HG03442 (cell line): ENCODE measurements around the gene MKRN2.
"Not testable (repeated sequence)": the region's sequence is repeated elsewhere in the genome, so short reads cannot be mapped to it uniquely, and the experiment has no call there.

Experiments
- ATAC-seq: cut with Tn5 transposase; IDR thresholded peaks from one replicate; pipeline ENCODE4 v1.9.1; 2021; ENCODE audit warnings: mild to moderate bottlenecking, moderate library complexity; ENCODE audit not compliant: unreplicated experiment

MKRN2 gene

DNA sequence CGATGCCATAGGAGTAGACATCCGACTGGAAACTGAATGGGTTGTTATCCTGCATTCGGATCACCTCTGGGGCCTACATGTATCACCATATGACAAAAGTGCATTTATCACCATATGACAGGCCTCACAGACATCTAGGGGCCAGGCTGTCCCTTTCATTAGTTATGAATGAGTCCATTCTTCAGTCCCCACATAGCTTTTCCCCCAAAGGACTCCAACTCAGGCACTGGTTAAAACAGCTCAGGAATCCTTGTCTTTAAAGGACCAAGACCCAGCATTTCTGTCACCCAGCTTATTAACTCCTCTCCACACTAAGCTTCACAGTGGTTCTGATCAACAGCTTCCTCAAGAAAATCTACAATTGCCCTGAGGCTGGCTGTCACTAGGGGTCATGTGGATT, 28.3 kb downstream of the MKRN2 start:
- no peak for ATAC-seq

DNA sequence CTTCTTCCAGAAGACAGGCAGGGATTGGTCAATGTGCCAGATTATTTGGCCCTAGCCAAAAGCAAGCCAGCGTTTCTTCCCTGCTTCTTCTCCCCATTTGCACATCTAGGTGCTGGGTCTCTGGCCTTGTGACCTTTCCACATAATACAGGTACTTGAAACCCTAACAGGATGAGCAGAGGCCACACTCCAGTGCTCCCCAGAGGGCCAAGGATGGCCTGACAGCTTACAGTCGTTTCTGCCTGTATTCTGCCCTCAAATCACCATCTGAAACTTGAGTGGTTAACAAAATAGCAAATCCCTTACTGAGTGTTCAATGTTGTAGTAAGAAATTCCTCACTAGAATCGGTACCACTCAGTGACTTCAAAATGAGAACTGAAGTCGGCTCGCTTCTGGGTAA, 29.1 kb downstream of the MKRN2 start:
- peak; percentile 69 for ATAC-seq

DNA sequence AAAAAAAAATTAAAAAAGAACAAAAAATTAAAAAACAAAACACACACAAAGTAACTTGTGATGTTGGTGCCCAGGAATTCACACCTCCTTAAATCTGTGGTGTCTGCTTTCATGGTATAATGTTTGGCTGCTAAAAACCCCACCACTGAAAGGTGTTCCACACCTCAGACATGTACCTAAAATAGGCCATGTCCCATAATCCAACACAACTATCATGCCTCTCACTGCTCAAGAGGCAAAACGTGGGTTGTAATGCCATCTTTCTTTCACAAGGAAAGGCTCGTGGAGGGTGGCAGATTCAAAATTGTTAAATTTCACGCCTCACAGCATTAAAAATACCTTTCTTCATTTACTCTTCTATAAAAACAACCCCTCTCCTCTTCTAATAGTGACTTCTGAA, 29.5 kb downstream of the MKRN2 start:
- ATAC-seq, result no peak

DNA sequence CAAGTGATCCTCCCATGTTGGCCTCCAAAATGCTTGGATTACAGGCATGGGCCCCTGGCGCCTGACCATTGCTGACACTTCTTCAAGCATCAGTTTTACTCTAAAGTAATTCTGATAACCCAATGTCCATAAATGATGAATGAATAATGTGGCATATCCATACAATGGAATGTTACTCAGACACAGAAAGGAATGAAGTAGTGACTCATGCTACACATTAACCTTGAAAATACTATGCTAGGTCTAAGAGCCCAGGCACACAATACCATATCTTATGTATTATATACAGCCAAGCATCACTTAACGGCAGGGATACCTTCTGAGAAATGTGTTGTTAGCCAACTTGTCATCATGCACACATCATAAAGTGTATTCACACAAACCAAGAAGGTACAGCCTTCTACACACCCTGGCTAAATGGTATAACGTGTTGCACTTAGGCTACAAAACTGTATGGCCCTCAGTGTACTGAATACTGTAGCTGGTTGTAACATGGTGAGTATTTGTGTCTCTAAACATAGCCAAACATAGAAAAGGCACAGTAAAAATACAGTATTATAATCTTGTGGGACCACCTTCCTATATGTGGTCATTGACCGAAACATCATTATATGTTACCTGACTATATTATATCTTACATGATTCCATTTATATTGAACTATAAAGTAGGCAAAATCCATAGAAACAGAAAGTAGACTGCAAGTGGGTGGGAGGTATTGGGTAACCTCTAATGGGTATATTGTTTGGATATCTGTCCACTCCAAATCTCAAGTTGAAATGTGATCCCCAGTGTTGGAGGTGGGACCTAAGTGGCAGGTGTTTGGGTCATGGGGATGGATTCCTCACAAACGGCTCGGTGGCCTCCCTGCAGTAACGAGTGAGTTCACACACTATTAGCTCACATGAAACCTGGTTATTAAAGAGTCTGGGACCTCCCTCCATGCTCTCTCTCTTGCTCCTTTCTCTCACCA, 31.4 kb downstream of the MKRN2 start:
- no peak for ATAC-seq

DNA sequence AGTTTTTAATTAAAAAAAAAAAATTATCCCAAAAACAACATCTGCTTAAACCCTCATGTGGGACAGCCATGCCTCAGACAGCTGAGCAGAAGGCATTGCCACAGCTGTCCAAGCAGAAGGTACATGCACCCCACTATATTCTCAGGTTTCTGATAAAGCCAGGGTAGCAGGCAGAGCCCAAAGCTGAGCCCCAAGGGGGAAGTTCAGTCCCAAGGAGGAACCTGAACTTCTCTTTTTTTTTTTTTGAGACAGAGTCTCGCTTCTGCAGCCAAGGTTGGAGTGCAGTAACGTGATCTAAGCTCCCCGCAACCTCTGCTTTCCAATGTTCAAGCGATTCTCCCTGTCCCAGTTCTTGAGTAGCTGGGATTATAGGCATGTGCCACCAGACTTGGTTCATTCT, 33.2 kb downstream of the MKRN2 start:
- no peak for ATAC-seq

DNA sequence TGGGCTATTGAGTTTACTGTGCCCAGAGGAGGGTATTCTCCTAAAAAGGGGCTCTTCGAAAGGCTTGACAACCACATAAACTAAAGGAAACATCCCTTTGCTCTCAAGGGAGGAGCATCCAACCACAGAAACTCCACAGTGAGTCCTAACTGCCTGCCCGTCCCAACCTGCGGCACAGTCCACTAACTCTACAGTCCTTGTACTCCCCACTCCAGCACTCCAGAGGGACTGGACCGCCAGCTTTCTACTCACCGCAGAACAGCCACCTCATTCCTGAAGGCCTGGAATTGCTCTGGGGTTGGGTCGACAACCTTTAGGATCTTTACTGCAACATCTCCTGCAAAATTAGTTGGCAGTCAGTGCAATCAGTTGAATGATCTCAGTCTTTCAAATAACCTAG, 34.6 kb downstream of the MKRN2 start:
- no peak for ATAC-seq

DNA sequence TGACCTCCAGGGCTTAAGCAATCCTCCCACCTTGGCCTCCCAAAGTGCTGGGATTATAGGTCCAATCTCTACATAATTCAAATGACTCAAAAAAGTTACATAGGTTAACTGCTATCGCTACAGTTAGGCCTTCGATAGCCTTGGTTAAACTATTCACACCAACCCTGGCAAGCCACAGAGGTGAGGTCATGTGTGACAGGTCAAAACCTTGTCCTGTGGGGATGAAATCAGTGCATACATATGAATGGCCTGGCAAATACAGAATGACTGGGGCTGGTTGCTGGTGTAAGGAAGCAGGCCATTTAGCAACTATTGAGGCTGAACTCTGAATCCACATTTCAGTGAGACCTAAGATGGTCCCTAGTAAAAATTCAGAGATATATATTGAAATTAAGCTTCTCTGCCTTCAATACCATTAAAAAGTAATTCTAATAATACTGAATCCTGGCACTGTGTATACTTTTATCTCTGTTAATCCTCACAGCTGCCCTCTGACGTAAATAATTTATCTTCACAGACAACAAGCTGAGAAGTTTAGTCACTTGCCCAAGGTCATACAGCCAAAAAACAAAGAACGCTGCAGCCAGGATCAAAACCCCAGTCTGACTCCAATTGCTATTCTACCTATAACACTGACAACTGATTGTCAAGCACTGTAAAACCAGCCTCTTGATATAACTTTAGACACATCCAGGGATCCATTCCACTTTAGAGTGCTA, 35.3 kb downstream of the MKRN2 start:
- no peak for ATAC-seq

DNA sequence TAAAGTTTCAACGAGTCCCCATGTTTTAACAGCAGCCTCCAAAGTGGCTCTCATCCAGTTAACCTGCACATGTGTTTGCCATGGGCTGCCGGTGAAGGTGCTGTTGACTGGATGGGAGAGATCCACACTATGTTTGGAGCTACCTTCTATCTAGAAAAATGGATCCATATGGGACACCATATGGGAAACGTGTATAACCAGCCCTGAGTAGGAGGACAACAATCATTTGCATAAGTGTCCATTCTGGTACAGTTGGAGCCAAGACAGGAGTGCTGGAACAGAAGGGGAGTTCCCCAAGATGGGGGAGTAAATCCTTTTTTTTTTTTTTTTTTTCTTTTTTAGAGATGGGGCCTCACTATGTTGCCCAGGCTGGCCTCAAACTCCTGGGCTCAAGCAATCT, 36.6 kb downstream of the MKRN2 start:
- ATAC-seq, result no peak

DNA sequence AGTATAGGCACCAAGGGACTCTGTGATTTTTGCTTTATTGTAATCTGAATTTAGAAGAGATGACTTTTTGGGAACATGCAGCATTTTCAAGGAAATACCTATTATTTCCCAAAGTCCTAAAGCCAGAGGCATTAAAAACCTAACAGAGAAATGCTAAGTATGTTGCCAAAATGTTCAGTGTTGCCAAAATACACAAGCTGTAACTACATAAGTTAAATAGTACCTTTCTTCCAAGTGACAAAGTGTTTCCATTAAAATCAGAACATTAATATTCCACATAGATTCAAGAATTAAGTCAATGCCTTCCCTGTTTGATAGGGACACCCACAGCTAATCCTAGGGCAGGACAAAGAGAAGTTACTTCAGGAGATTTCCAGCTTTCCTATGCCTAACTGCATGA, 42.0 kb downstream of the MKRN2 start:
- ATAC-seq, result no peak

DNA sequence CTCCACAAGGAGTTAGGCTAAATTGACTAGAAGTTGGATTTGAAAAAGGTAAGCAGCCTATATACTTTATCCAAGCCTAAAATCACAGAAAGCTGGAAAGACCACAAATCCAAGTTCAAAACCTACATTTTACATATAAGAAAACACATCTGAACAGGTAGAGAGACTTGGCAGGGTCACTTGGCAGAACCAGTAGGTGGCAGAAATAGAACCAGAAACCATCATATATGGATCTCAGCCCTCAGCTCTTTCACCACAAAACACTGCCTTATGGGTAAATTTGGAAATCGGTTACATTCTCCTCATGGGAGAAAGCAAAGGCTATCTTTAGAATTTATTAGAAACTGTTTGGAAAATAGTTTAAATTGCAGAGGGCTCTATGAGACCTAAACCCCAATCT, 44.2 kb downstream of the MKRN2 start:
- ATAC-seq, result no peak

DNA sequence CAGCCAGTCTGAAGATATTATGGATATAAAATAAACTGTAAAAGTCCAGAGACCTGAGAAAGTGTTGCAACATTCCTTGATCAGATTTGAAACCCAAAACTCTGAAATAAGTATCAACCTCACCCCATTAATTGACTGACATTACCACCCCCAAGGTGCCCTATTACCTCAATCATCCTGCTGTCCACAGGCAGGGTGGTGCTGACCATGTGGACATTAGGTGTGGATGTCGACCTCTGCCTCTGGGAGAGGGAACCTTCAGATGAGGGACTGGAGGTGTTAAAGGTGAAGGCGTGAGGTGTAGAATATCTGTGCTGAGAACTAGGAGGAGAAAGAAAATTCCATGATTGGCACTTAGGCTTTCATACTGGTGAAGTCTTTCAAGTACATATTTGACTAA, 47.1 kb downstream of the MKRN2 start:
- ATAC-seq, result no peak

DNA sequence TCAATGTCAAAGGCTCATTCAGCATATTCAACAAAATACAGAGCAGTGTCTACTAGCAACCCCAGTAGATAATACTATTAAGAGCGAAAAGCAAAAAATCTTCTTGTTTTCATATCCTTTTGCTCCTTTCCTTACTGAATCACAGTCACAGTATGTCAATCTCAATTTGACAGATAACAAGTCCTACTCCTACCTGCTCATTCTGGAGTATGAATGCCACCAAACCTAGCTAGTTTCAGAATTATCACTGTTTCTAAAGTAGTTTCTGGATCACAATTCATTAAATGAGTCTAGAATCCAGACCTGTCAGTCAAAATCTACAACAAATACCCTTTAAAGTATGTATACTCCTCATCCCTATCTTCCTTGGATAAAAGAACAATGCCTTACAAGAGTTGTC, 51.5 kb downstream of the MKRN2 start:
- ATAC-seq, result no peak

DNA sequence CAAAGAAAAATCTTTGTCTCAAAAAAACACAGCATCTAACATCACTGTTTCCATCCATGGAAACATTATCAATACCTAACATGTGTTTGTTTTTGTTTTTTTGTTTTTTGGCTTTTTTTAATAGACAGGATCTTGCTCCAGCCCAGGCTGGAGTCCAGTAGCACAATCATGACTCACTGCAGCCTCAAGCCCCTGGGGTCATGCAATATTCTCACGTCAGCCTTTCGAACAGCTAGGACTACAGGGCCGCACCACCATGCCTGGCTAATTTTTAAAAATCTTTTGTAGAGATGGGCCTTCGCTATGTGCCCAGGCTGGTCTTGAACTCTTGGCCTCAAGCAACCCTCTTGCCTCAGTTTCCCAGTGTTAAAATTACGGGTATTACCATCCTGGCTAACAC, 54.2 kb downstream of the MKRN2 start:
- ATAC-seq, result no peak

DNA sequence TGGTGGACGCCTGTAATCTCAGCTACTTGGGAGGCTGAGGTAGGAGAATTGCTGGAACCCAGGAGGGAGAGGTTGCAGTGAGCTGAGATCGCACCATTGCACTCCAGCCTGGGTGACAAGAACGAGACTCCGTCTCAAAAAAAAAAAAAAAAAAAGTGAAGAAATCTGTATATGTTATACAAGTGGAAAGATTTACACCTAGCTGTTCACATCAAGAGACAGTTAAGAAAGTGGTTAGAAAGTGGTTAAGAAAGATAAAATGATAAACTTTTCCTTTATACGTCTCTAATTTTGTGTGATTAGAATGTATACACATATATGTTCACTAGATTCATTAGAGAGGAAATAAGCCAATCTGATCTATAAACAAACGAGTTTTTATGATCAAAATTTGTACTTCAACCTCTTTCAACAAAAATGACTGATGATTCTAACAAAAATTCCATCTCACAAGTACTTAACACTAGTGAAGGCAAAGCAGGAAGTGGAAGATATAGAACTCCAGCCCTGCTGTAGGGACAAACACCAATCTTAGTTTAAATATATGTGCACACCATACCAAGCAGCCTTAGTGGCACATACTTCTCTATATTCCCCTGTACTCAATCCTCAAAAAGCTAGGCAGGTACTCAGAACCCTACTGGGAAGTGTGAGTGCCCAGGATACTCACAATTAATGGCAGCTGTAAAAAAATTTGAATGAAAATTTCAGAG, 55.8 kb downstream of the MKRN2 start:
- ATAC-seq, result no peak

DNA sequence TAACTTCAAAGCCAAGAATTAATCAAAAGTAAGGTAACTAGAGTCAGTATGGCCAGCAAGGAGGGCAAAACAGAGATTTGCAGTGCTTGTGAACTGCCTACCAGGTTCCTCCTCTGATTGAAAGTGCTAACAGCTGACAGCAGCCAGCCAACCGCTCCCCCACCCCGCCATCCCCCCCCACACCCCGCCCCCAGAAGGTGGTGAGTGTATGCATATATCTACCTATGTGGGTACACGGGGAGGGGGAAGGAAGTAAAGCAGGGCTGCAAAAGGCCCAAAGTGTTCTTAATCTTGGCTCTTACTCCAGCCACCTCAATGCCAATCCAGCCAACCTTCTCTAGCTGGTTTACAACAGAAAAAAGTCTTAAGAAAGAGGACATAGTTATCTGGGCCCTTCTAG, 56.4 kb downstream of the MKRN2 start:
- ATAC-seq, result no peak

DNA sequence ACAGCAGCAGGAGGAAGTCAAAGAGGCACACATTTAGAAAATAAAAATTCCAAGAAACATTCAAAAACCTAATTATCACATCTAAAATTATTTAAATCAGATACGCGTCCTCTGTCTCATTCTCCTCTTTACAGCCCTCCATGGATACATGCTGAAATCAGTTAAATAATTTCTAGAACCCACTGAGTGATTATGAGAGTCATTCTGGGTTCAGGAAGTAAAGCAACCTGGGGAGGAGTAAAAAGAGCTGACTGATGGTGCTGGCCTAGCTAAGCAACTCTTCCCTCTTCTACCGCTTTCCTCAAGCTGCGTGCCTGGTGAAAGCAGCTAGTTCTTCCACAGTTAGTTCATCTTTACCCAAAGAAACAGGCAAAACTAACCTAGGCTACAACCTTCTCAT, 58.4 kb downstream of the MKRN2 start:
- ATAC-seq, result no peak

DNA sequence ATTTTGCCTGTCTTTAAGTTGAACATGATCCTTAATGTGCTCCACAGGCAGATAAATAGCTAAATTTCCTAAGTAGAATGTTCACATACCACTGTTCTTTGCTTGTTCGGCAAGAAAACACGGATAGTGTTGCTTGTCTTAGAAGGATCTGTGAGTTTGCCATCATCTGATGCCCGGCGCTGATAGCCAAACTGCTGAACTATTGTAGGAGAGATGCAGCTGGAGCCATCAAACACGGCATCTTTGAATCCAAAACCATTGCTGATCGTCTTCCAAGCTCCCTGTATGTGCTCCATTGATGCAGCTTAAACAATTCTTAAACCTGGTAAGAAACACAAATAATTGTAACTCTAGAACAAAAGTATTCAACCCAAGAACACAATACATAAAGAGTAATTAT, 61.5 kb downstream of the MKRN2 start:
- no peak for ATAC-seq

DNA sequence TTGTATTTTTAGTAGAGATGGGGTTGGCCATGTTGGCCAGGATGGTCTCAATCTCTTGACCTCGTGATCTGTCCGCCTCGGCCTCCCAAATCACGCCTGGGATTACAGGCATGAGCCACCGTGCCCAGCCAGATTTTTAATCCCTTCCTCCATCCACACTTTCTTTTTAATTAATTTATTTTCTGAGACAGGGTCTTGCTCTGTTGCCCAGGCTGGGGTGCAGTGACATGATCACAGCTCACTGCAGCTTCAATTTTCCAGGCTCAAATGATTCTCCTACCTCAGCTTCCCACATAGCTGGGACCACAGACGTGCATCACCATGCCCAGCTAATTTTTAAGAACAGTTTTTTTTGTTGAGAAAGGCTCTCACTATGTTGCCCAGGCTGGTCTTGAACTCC, 63.4 kb downstream of the MKRN2 start:
- no peak for ATAC-seq

DNA sequence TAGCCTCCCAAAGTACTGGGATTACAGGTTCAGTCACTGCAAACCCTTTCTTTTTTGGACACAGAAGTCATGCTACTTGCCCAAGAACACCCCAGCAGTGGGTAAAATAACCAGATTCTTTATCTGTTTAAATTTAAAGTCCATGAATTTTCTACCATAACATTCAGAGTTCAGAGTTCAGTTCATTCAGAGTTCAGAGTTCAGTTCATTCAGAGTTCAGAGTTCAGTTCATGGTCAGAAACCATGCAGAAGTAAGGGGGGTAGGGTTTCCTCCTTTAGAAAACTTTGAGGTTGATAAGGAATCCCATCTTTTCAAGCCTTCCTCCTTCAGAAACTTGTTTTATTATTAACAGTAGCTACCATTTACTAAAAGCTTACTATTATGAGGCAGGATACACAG, 63.8 kb downstream of the MKRN2 start:
- ATAC-seq, result no peak

DNA sequence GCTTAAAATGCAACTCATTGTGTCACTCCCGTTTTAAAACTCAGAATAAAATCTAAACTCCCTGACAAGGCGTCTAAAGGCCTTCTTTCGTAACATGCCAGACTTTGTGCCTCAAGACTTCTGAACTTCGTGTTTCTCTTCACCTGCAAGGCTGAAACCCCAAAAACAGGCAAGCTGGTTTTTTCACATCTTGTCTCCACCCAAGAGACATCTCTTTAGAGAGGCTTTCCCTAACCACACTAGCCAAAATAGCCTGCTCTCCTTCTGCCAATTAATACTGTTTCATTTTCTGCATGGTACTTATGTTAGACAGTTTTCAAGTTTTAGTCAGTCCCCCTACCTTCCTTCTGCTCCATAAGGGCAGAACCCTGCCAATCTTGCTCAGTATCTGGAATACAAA, 65.4 kb downstream of the MKRN2 start:
- ATAC-seq, result peak; percentile 36

DNA sequence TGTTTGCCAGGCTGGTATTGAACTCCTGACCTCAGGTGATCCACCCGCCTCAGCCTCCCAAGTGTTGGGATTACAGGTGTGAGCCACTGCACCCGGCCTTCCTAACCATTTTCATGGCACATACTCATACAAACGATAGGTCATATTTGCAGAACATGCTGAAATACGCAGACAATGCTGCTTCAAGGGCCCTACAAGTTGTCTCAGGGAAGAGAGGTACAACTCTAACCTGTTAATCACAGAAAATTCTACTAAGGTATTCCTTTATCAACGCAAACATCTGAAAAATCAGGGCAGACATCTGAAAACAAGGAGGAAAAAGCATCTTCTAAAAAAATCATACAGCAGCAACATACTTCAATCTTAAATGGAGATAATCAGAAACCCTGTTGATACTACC, 67.2 kb downstream of the MKRN2 start:
- ATAC-seq, result no peak

DNA sequence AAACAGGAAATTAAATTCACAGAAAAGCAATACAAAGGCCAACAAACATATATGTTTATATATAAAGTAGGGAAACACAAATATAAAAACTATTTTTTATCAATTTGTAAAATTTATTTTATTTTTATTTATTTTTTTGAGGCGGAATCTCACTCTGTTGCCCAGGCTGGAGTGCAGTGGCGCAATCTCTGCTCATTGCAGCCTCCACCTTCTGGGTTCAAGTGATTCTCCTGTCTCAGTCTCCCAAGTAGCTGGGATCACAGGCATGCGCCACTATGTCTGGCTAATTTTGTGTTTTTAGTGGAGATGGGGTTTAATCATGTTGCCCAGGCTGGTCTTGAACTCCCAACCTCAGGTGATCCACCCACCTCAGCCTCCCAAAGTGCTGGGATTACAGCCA, 68.1 kb downstream of the MKRN2 start:
- ATAC-seq, result not testable (repeated sequence)
